Neural crest cell (in vitro differentiated cells): Measurements from ENCODE around the gene TOM1L2. TPM values are rescaled to one million over a fixed set of nuclear protein-coding genes. Genes with fewer than 3 reads are reported as not detected.

Experiments used
- DNase-seq: peaks from one replicate; pipeline ENCODE4 v3.0.0; 2021; ENCODE audit warnings: low read depth, mixed read lengths, low spot score
- H3K27ac Mint-ChIP-seq: one replicate; pipeline ENCODE4 v1.8.0; 2021; ENCODE audit warnings: mild to moderate bottlenecking, mixed read lengths; ENCODE audit not compliant: unreplicated experiment
- H3K27me3 Mint-ChIP-seq: 2 replicates; pipeline ENCODE4 v1.8.0; 2021; ENCODE audit warnings: low read depth, mild to moderate bottlenecking, mixed read lengths
- H3K36me3 Mint-ChIP-seq: 2 replicates; pipeline ENCODE4 v1.8.0; 2021; ENCODE audit warnings: low read depth, mild to moderate bottlenecking, mixed read lengths
- H3K4me1 Mint-ChIP-seq: 2 replicates; pipeline ENCODE4 v1.8.0; 2021; ENCODE audit warnings: mixed read lengths
- H3K4me3 Mint-ChIP-seq: one replicate; pipeline ENCODE4 v1.8.0; 2021; ENCODE audit warnings: mild to moderate bottlenecking, mixed read lengths
- H3K9me3 Mint-ChIP-seq: 2 replicates; pipeline ENCODE4 v1.8.0; 2021; ENCODE audit warnings: mixed read lengths
- CTCF ChIP-seq: fragments of 200-600 bp; sonication (generic); conservative IDR thresholded peaks from 2 replicates; pipeline ENCODE4 v1.5.0; 2021; ENCODE audit warnings: antibody characterized with exemption, mild to moderate bottlenecking
- total RNA-seq: library from RNA; stranded (reverse); gene quantifications from 2 replicates; pipeline ENCODE4 v1.2.1, GENCODE V29; 2021

The TOM1L2 gene
- total RNA-seq, 1 donor from 2014 or later: 15.9 TPM

GRCh38 chr17:17954079-17954478, 18.1 kb downstream of the TOM1L2 start:
- no peak for DNase-seq
- Mint-ChIP-seq H3K9me3 (peaks cover 2% of the 10 kb centered on the region), H3K36me3 (peaks cover 5% of the 10 kb centered on the region), H3K4me3 (no peak overlapping the region), H3K27ac (no peak overlapping the region), H3K4me1 (peaks cover 8% of the 10 kb centered on the region), H3K27me3 (no peaks in the 10 kb centered on the region)
- no peak for TF ChIP-seq CTCF

- no peak for DNase-seq
- Mint-ChIP-seq H3K27ac (no peak overlapping the region), H3K4me3 (no peak overlapping the region), H3K4me1 (peaks cover 5% of the 10 kb centered on the region), H3K36me3 (peaks cover 5% of the 10 kb centered on the region), H3K9me3 (peaks cover 2% of the 10 kb centered on the region), H3K27me3 (no peaks in the 10 kb centered on the region)
- TF ChIP-seq CTCF: no peak
Observed at GRCh38 chr17:17952691-17953090, 19.5 kb downstream of the TOM1L2 start.

- TF ChIP-seq CTCF: no peak
- no peaks in the 10 kb centered on the region for H3K27me3 Mint-ChIP-seq
- H3K36me3 Mint-ChIP-seq: peaks cover 5% of the 10 kb centered on the region
- H3K4me1 Mint-ChIP-seq: peaks cover 5% of the 10 kb centered on the region
- H3K4me3 Mint-ChIP-seq: no peak overlapping the region
- peak overlapping the region; percentile 5 for H3K27ac Mint-ChIP-seq
- DNase-seq: no peak
- peaks cover 2% of the 10 kb centered on the region for H3K9me3 Mint-ChIP-seq
Observed at GRCh38 chr17:17951524-17951923, 20.7 kb downstream of the TOM1L2 start.

- peaks cover 3% of the 10 kb centered on the region for H3K36me3 Mint-ChIP-seq
- no peaks in the 10 kb centered on the region for H3K27me3 Mint-ChIP-seq
- H3K9me3 Mint-ChIP-seq: no peaks in the 10 kb centered on the region
- no peak for DNase-seq
- H3K27ac Mint-ChIP-seq: no peak overlapping the region
- no peak overlapping the region for H3K4me3 Mint-ChIP-seq
- peaks cover 5% of the 10 kb centered on the region for H3K4me1 Mint-ChIP-seq
- peak; percentile 32 for TF ChIP-seq CTCF
Observed at GRCh38 chr17:17950806-17951205, 21.4 kb downstream of the TOM1L2 start.

GRCh38 chr17:17950347-17950746, 21.9 kb downstream of the TOM1L2 start:
- no peak overlapping the region for H3K27ac Mint-ChIP-seq
- peaks cover 5% of the 10 kb centered on the region for H3K4me1 Mint-ChIP-seq
- TF ChIP-seq CTCF: no peak
- no peak for DNase-seq
- peaks cover 3% of the 10 kb centered on the region for H3K36me3 Mint-ChIP-seq
- no peak overlapping the region for H3K4me3 Mint-ChIP-seq
- H3K27me3 Mint-ChIP-seq: no peaks in the 10 kb centered on the region
- H3K9me3 Mint-ChIP-seq: no peaks in the 10 kb centered on the region

- H3K36me3 Mint-ChIP-seq: no peaks in the 10 kb centered on the region
- DNase-seq: no peak
- peaks cover 24% of the 10 kb centered on the region for H3K4me1 Mint-ChIP-seq
- no peak overlapping the region for H3K27ac Mint-ChIP-seq
- H3K9me3 Mint-ChIP-seq: no peaks in the 10 kb centered on the region
- no peak overlapping the region for H3K4me3 Mint-ChIP-seq
- TF ChIP-seq CTCF: no peak
- no peaks in the 10 kb centered on the region for H3K27me3 Mint-ChIP-seq
Observed at GRCh38 chr17:17947966-17948365, 24.2 kb downstream of the TOM1L2 start.
